ENCODE results near the gene CUTA.

GRCh38 chr6:33413241-33414120 lies 4.4 kb downstream of the CUTA start:
- no peak; the same call in 1 of the 2 replicates for TF ChIP-seq POLR2AphosphoS5 (IDR thresholded peaks at IDR 0.05; ENCODE audit: low read depth, low read length)
- TF ChIP-seq POLR2A (IDR thresholded peaks at IDR 0.05; ENCODE audit: borderline replicate concordance, extremely low read depth, insufficient read depth, insufficient read length), result no peak
